Esophagus muscularis mucosa (tissue), 4 donors: ENCODE results near the gene HK1. TPM values are rescaled to one million over a fixed set of nuclear protein-coding genes. Genes with fewer than 3 reads are reported as not detected.

ENCODE experiments used
- DNase-seq: peaks from one replicate; pipeline ENCODE4 v3.0.0-alpha.2; 2017; ENCODE audit errors: extremely low spot score
- H3K27ac ChIP-seq, 4 donors: fragments of 200-600 bp; sonication (generic); replicated peaks in 1 of 4; 1 replicate in 3 of 4; 2 replicates in 1 of 4; pipeline ENCODE4 v1.5.1; 2016 to 2019; ENCODE audit warnings: mild to moderate bottlenecking in 1 of 4
- H3K27me3 ChIP-seq, 4 donors: fragments of 200-600 bp; sonication (generic); one replicate each; pipeline versions ENCODE4 v1.5.1 to v1.6.0; 2016 to 2019
- H3K36me3 ChIP-seq, 4 donors: fragments of 200-600 bp; sonication (generic); one replicate each; pipeline ENCODE4 v1.5.1; 2016 to 2019
- H3K4me1 ChIP-seq, 4 donors: fragments of 200-600 bp; sonication (generic); one replicate each; pipeline ENCODE4 v1.5.1; 2016 to 2019
- H3K4me3 ChIP-seq, 4 donors: fragments of 200-600 bp; sonication (generic); 1 replicate in 2 of 4; 2 replicates in 2 of 4; pipeline ENCODE4 v1.5.1; 2016 to 2019; ENCODE audit warnings: mild to moderate bottlenecking in 4 of 4, moderate library complexity in 1 of 4
- H3K9me3 ChIP-seq, 4 donors: fragments of 200-600 bp; sonication (generic); 1 replicate in 3 of 4; 2 replicates in 1 of 4; pipeline ENCODE4 v1.5.1; 2016 to 2019
- CTCF ChIP-seq, 3 experiments: fragments of 200-600 bp in 2 of 3; fragments of 450-650 bp in 1 of 3; sonication (generic) in 2 of 3; IDR thresholded peaks; one replicate each; pipeline ENCODE4 v1.5.1; 2017 to 2019; ENCODE audit warnings: antibody characterized with exemption in 3 of 3, mild to moderate bottlenecking in 2 of 3, moderate library complexity in 1 of 3
- EP300 ChIP-seq: sonication (generic); formaldehyde crosslinking; IDR thresholded peaks from one replicate; pipeline ENCODE4 v1.6.1; 2017; ENCODE audit warnings: antibody characterized with exemption
- POLR2A ChIP-seq: fragments of 450-650 bp; IDR thresholded peaks from one replicate; pipeline ENCODE4 v1.6.1; 2017; ENCODE audit warnings: antibody characterized with exemption, moderate library complexity, mild to moderate bottlenecking, low read depth
- POLR2AphosphoS5 ChIP-seq, 2 donors: sonication (generic); formaldehyde crosslinking; IDR thresholded peaks; one replicate each; pipeline ENCODE4 v1.6.1; 2017; ENCODE audit warnings: antibody characterized with exemption in 2 of 2
- WGBS: methylation state at CpG from one replicate; pipeline ENCODE4 v1.1.5; 2018; 5-methylcytosine and 5-hydroxymethylcytosine counted together
- intact Hi-C: fragments of 100-400 bp; cut with DNase I; formaldehyde crosslinking; loops from one replicate; pipeline ENCODE4 v1.15.1; 2023
- total RNA-seq, 4 donors: library from RNA; depleted of rRNA; stranded (reverse); fragments of >200 nt; gene quantifications; one replicate each; pipeline versions ENCODE4 v1.1.0 to v1.2.1, GENCODE V29; 2016

HK1 gene
- total RNA-seq, 4 donors from 2014 or later, result 114 to 188 (median 151) TPM

GRCh38 chr10:69411476-69411875 lies 133.2 kb downstream of the HK1 start:
- WGBS, result 56% methylated on average over 4 of the region's 4 CpGs
- Histone ChIP-seq H3K27me3 (no peaks in the 10 kb centered on the region), H3K4me3 (no peak overlapping the region), H3K4me1 (peaks cover 33 to 76% (median 68%) of the 10 kb centered on the region in 4 donors), H3K27ac (peak overlapping the region; percentile 95 to 98 (median 97)), H3K36me3 (no peaks in the 10 kb centered on the region), H3K9me3 (no peaks in the 10 kb centered on the region)
- no peak for DNase-seq
- TF ChIP-seq EP300, result no peak
- peak in 1 of 2 donors; percentile 27 for TF ChIP-seq POLR2AphosphoS5 (IDR thresholded peaks at IDR 0.05)
- intact Hi-C loops, result no loop called here

DNA sequence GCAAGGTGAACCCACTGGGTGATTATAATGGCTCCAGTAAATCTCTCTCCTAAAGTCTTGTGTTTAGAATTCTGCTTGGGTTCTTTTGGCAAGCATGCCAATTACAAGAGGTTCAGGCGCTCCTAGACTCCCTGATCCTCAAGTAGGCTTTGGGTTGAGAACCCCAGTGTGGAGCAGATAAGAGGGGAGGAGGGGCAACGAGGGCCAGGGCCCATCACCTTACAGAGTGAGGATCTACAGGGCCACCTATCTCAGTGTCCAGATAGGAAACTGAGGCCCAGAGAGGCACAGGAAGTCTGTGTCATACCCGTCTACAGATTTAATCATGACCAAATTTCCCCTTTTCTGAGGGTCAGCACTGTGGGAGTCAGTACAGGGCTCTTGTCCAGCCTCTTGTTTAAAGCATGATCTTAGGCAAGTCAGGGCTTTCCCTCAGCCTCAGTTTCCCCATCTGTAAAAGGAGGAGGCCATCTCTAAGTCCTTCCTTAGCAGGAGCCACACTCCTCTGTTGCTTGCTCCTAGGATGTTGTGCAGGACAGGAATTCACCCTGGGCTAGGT lies 134.0 kb downstream of the HK1 start:
- WGBS, result 78% methylated on average over 3 of the region's 3 CpGs
- TF ChIP-seq POLR2A (no peak), EP300 (no peak), CTCF (IDR thresholded peaks at IDR 0.05) (no peak), POLR2AphosphoS5 (IDR thresholded peaks at IDR 0.05) (no peak)

GRCh38 chr10:69413221-69413865 lies 135.0 kb downstream of the HK1 start:
- 2% methylated on average over 7 of the region's 13 CpGs for WGBS
- DNase-seq, result peak; percentile 95
- Histone ChIP-seq H3K4me1 (peaks cover 14 to 76% (median 67%) of the 10 kb centered on the region in 4 donors), H3K4me3 (peak overlapping the region; percentile 43 to 58 (median 48)), H3K27me3 (no peaks in the 10 kb centered on the region), H3K36me3 (no peaks in the 10 kb centered on the region), H3K27ac (peak overlapping the region; percentile 95 to 98 (median 97)), H3K9me3 (no peaks in the 10 kb centered on the region)
- TF ChIP-seq POLR2AphosphoS5 (IDR thresholded peaks at IDR 0.05), result peak; percentile 63 to 73
- TF ChIP-seq CTCF (IDR thresholded peaks at IDR 0.05), result peak; percentile 71 to 88 (median 82)
- TF ChIP-seq POLR2A, result no peak
- TF ChIP-seq EP300, result no peak
- intact Hi-C loops, result no loop called here

More for the DNA sequence above, 134.0 kb downstream of the HK1 start:
- H3K4me1 ChIP-seq, result peaks cover 25 to 76% (median 67%) of the 10 kb centered on the region in 4 donors
- intact Hi-C loops, result no loop called here
- no peaks in the 10 kb centered on the region for H3K27me3 ChIP-seq
- no peak for DNase-seq
- peak overlapping the region; percentile 95 to 98 (median 97) for H3K27ac ChIP-seq
- H3K4me3 ChIP-seq, result peak overlapping the region in 1 of 4 donors; percentile 43
- no peaks in the 10 kb centered on the region for H3K36me3 ChIP-seq
- H3K9me3 ChIP-seq, result no peaks in the 10 kb centered on the region

GRCh38 chr10:69414036-69415018 lies 136.0 kb downstream of the HK1 start:
- no peak for TF ChIP-seq POLR2A
- no peak for TF ChIP-seq CTCF (IDR thresholded peaks at IDR 0.05)
- no peak for TF ChIP-seq EP300
- no peak for TF ChIP-seq POLR2AphosphoS5 (IDR thresholded peaks at IDR 0.05)
- no peaks in the 10 kb centered on the region for H3K36me3 ChIP-seq
- intact Hi-C loops, result no loop called here
- WGBS, result 80% methylated on average over 20 of the region's 20 CpGs
- peak overlapping the region; percentile 43 to 58 (median 48) for H3K4me3 ChIP-seq
- H3K27ac ChIP-seq, result peak overlapping the region; percentile 95 to 98 (median 97)
- H3K4me1 ChIP-seq, result peaks cover 9 to 78% (median 71%) of the 10 kb centered on the region in 4 donors
- H3K27me3 ChIP-seq, result no peaks in the 10 kb centered on the region
- no peaks in the 10 kb centered on the region for H3K9me3 ChIP-seq
- no peak for DNase-seq
